Keratinocyte (primary cell): ENCODE measurements around the gene TSPAN18.

Experiments
- EZH2 ChIP-seq: IDR thresholded peaks from one replicate; pipeline ENCODE4 v1.6.1; 2012; ENCODE audit warnings: inconsistent platforms, mild to moderate bottlenecking, low read length, moderate library complexity
- TF ChIP-seq, protein P1 (sequence below), 3 experiments: IDR thresholded peaks in 1 of 3; conservative IDR thresholded peaks in 1 of 3; optimal IDR thresholded peaks in 1 of 3; 2 replicates in 2 of 3; 3 replicates in 1 of 3; pipeline versions ENCODE3 to v1.5.1; 2011; ENCODE audit warnings: low read length in 3 of 3, mild to moderate bottlenecking in 3 of 3, moderate library complexity in 2 of 3, control low read depth in 1 of 3, inconsistent platforms in 1 of 3; ENCODE audit not compliant: insufficient read depth in 2 of 3; ENCODE audit errors: extremely low read depth in 1 of 3

DNA sequence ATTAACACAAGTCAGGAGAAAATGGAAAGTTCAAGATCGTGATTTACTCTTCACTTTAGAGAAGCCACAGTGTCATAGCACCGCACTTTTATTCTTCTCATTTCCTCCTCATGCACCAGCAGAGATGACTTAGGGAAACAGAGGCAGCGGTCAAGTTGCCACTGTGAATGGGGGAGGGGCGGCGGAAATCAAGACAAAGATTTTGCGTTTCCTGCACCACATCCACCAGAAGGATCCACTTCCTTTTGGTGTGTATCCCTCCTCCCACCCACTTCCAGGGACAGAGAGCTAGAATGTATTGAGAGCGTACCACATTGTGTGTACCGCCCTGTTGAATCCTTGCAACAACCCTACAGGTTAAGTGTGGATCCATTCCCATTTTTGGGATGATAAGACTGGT lies 21.8 kb downstream of the TSPAN18 start:
- TF ChIP-seq, protein P1, sequence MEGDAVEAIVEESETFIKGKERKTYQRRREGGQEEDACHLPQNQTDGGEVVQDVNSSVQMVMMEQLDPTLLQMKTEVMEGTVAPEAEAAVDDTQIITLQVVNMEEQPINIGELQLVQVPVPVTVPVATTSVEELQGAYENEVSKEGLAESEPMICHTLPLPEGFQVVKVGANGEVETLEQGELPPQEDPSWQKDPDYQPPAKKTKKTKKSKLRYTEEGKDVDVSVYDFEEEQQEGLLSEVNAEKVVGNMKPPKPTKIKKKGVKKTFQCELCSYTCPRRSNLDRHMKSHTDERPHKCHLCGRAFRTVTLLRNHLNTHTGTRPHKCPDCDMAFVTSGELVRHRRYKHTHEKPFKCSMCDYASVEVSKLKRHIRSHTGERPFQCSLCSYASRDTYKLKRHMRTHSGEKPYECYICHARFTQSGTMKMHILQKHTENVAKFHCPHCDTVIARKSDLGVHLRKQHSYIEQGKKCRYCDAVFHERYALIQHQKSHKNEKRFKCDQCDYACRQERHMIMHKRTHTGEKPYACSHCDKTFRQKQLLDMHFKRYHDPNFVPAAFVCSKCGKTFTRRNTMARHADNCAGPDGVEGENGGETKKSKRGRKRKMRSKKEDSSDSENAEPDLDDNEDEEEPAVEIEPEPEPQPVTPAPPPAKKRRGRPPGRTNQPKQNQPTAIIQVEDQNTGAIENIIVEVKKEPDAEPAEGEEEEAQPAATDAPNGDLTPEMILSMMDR (optimal IDR thresholded peaks at IDR 0.05 in 1 of 3, IDR thresholded peaks at IDR 0.05 in 1 of 3, conservative IDR thresholded peaks at IDR 0.05 in 1 of 3; ENCODE audit: extremely low read depth in 1 of 3, insufficient read depth in 2 of 3, low read length in 3 of 3) = no peak
- TF ChIP-seq EZH2 = no peak
